Right renal pelvis (tissue), 4 donors: ENCODE measurements around the gene GEMIN4. TPM values are rescaled to one million over a fixed set of nuclear protein-coding genes. Genes with fewer than 3 reads are reported as not detected.
"Not testable (repeated sequence)": the region's sequence is repeated elsewhere in the genome, so short reads cannot be mapped to it uniquely, and the experiment has no call there.

Experiments
- DNase-seq, 4 donors: peaks; one replicate each; pipeline ENCODE4 v3.0.0-alpha.2; 2013; ENCODE audit warnings: low read depth in 4 of 4, low spot score in 3 of 4, missing footprints in 1 of 4
- polyA plus RNA-seq, 4 donors: library from polyadenylated mRNA; unstranded; fragments of 120-200 nt; gene quantifications; one replicate each; pipeline ENCODE4 v1.2.1, GENCODE V29; 2013; ENCODE audit not compliant: insufficient read length in 4 of 4

The GEMIN4 gene
- polyA plus RNA-seq, 4 donors, result 21.5 to 24.1 (median 22.8) TPM

DNA sequence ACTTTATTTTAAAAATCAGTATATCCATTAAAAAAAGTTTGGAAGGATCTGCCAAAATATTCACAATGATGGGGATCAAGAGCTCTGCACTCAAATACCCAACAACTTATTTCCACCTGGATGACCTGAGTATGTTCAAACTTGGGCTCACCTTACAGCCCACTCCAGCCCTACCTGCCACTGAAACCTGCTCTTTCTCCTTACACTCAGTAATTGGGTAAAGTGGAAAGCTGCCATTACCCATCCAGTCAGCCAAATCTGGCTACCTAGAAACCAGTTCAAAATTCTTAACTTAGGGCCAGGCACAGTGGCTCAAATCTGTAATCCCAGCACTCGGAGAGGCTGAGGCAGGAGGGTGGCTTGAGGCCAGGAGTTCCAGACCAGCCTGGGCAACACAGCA, 47.1 kb downstream of the GEMIN4 start:
- DNase-seq, result no peak

DNA sequence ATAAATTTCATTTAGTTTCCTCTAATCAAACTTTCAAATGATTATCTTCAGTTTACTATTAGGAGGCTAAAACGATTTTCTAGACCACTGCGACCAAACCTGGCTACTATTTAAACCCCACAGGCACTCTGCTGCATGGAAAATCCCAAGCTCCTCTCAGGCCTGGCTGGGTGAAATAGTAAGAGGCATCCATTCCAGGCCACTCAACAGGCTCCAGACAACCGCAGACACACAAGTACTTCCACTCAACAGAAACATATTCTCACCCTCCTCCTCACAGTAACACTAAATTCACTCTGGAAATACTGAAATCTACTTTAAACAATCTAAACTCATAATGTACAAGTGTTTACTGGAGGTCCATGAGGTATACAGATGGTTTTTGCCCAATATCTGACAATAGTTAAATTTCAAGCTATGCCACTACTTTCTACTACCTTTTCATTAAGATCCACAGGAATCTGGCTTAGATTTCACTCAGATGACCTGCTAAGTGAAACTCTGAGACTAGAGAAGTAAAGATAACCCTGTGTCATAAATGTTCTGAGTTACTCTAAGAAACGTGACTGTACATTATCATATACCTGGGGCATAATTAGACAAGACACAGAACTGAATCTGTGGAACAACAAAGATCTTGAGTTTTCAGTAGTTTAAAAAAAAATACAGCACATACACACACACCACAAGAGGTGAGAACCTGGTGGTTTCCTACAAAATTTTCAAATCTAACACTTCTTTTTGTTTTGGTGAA, 47.8 kb downstream of the GEMIN4 start:
- DNase-seq, result no peak

DNA sequence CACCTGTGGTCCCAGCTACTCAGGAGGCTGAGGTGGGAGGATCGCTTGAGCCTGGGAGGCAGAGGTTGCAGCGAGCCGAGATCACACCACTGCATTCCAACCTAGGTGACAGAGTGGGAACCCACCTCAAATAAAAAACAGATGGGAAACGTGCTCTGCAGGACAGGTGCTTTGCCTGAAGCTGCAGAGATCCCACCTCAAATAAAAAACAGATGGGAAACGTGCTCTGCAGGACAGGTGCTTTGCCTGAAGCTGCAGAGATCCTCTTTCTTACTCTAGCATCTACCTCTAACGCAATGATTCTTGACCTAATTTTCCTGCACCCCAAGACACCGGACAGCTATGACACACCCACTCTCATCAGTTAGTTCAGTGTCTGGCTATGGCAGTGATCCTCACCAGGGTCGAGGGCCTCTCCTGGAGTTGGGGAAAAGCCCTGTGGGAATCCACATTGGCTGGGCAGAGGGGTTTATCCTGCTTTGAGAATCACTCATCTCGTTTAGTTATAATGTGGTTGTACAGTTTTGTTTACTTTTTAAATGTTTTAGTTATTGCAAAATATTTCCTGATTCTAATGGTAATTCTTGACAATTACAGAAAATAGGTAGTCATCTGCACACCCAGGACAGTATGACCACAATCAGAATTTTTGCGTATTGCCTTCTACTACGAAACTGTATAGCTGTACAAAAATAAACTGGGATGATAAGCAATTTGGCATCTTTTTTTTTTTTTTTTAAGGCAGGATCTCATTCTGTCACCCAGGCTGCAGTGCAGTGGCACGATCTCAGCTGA, 48.8 kb downstream of the GEMIN4 start:
- no peak for DNase-seq

DNA sequence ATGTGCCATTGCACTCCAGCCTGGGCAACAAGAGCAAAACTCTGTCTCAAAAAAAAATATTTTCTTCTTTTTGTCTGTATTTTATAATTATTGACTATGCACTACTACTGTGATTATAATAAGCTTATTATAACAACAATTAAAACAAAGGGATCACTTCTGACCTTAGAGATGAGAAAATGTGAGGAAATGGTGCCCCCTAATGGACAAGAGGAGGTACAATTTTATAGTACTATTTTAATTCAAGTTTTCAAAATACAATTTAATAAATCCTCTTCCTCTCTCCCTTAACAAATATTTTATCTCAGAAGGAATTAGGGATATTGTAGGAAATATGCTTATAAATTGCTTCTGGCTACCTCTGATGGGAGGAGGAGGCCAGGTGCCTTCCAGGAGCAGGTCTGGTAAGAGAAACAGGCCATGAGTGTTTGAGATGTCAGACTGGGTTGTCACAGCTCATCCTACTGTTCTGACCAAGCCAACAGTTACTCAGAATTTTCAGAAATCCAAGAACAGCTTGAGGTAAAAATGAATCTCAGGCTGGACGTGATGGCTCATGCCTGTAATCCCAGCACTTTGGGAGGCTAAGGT, 51.5 kb downstream of the GEMIN4 start:
- no peak for DNase-seq

DNA sequence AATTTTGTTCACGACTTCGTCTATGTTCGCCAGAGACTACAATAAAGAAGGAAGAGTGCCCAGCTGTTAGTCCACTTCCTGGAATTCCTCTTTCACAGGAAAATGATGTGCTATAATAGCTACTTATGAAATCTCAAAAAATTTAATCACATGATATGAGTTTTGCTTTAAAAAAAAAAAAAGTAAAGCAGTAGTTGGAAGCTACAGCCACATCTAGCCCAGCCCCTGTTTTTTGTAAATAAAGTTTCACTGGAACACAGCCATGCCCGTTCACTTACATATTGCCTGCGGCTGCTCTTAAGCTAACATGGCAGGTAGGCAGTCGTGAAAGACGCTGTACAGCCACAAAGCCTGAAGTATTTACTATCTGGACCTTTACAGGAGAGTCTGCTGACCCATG, 52.7 kb downstream of the GEMIN4 start:
- DNase-seq, result no peak

DNA sequence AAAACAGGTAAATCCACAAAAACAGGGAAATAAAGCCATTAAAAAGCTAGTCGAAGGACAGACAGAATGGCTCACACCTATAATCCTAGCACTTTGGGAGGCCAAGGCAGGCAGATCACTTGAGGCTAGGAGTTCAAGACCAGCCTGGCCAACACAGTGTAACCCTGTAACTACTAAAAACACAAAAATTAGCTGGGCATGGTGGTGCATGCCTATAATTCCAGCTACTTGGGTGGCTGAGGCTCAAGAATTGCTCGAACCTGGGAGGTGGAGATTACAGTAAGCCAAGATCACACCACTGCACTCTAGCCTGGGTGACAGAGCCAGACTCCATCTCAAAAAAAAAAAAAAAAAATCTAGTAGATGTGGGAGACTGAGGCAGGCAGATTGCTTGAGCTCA, 54.0 kb downstream of the GEMIN4 start:
- DNase-seq, result not testable (repeated sequence)

DNA sequence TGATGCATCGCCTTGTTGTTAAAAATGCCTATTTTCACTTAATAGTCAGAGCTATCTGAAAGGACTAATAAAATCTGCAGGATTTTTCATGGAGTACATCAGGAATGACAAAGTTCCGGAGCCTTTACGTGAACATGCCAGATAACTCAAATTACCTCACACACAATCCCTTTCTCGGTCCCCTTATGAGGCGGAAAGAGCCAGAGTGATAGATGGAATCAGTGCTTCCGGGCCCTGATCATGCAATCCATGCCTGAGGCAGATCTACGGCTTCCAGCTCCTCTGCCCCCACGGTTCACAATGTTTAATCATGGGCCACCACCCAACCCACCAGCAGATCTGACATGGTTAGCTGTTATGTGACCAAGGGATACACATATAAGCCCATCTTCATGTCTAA, 54.4 kb downstream of the GEMIN4 start:
- DNase-seq, result no peak

DNA sequence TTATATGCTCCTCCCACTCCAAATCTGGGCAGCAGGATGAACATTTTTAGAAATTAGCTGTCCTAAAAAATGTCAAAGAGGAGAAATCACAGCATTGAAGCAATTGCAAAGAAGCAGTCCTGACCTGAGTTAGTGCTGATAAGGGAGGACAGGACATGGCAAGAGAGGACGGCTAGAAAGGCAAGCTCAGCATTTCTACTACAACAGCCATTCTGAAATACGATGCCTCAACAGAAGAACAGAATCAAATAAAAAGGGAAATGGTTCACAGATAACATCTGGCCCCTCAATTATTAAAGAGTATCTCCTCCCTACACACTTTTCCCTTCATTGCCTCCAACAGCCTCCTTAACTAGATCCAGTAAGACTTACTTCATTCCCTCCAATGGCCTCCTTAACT, 55.7 kb downstream of the GEMIN4 start:
- no peak for DNase-seq

Other genes with a start within 250 kb of the GEMIN4 start
- 10 to 100 TPM; 27.2 to 33.0 (median 29.3) TPM for gene VPS53, start 37.4 kb downstream of the GEMIN4 start, polyA plus RNA-seq
- 10 to 100 TPM; 23.1 to 29.2 (median 25.4) TPM for gene TLCD3A, start 19.7 kb downstream of the GEMIN4 start, polyA plus RNA-seq
- 100 to 1,000 TPM; 108 to 136 (median 119) TPM for gene GLOD4, start 30.0 kb upstream of the GEMIN4 start, polyA plus RNA-seq
- 10 to 100 TPM; 16.6 to 20.7 (median 18.6) TPM for gene MRM3, start 30.1 kb upstream of the GEMIN4 start, polyA plus RNA-seq
- gene NXN, start 227.5 kb upstream of the GEMIN4 start, polyA plus RNA-seq, result 10 to 100 TPM; 33.3 to 42.1 (median 38.8) TPM
- gene TIMM22, start 244.9 kb upstream of the GEMIN4 start, polyA plus RNA-seq, result 10 to 100 TPM; 15.6 to 16.3 (median 15.7) TPM